ENCODE results near the gene SSR3. TPM values are rescaled to one million over a fixed set of nuclear protein-coding genes. Genes with fewer than 3 reads are reported as not detected.

Gene SSR3
- total RNA-seq, 1 donor from 2014 or later, result 217 TPM

DNA sequence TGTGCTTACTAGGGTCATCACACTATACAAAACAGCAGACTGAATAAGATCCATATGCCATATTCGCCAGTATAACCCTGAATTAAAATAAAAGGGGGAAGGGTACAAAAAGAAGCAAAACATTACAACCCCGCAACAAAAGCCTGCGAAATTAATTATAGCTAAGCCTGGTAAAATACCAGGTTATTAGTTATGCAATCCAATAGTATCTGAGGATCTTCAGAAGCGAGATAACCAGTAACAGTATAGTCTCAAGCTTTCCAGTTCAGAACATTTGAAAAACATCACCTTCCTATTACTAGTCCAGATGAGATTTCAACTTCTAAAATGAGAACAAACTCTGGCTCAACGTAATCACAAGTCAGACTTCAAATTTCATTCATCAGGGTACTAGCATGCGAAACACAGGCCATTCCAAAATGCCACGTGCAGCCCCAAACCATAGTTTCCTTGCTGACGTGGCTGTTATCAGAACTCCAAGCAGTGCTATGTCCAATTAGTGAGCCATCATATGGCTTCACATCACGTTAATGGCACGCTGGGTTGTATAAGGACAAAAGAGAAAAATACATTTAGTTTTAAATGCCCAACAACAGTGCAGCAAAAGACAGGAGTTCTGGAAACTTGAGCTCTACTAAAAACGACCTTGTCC is 1.1 kb downstream of the SSR3 start:
- no peak for DNase-seq (ENCODE audit: low read depth)

DNA sequence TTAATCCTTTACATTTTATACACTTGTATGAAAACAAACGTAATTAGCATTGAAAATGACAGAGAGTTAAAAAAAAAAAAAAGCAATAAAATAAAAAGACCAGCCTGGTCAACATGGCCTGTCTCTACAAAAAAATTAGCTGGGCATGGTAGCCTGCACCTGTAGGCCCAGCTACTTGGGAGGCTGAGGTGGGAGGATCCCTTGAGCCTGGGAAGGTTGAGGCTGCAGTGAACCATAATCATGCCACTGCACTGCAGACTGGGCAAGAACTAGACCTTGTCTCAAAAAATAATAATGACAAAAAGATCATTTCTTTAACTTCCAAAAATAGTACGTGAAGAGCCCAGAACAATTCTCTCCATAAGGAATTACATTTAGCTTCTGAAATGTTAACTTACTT is 1.9 kb downstream of the SSR3 start:
- no peak for DNase-seq (ENCODE audit: low read depth)
- Histone ChIP-seq H3K4me3 (ENCODE audit: low read depth, low read length) (no peak overlapping the region), H3K36me3 (ENCODE audit: control insufficient read depth, insufficient read depth, low read length) (no peaks in the 10 kb centered on the region)

More for the DNA sequence above, 1.1 kb downstream of the SSR3 start:
- no peaks in the 10 kb centered on the region for H3K36me3 ChIP-seq (ENCODE audit: control insufficient read depth, insufficient read depth, low read length)
- TF ChIP-seq, protein P1, sequence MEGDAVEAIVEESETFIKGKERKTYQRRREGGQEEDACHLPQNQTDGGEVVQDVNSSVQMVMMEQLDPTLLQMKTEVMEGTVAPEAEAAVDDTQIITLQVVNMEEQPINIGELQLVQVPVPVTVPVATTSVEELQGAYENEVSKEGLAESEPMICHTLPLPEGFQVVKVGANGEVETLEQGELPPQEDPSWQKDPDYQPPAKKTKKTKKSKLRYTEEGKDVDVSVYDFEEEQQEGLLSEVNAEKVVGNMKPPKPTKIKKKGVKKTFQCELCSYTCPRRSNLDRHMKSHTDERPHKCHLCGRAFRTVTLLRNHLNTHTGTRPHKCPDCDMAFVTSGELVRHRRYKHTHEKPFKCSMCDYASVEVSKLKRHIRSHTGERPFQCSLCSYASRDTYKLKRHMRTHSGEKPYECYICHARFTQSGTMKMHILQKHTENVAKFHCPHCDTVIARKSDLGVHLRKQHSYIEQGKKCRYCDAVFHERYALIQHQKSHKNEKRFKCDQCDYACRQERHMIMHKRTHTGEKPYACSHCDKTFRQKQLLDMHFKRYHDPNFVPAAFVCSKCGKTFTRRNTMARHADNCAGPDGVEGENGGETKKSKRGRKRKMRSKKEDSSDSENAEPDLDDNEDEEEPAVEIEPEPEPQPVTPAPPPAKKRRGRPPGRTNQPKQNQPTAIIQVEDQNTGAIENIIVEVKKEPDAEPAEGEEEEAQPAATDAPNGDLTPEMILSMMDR (IDR thresholded peaks at IDR 0.05; ENCODE audit: insufficient read depth, low read length, poor library complexity, severe bottlenecking), result no peak
- H3K4me3 ChIP-seq (ENCODE audit: low read depth, low read length), result peak overlapping the region; percentile 89
- no peaks in the 10 kb centered on the region for H3K27me3 ChIP-seq (ENCODE audit: control insufficient read depth, insufficient read depth, low read length)

DNA sequence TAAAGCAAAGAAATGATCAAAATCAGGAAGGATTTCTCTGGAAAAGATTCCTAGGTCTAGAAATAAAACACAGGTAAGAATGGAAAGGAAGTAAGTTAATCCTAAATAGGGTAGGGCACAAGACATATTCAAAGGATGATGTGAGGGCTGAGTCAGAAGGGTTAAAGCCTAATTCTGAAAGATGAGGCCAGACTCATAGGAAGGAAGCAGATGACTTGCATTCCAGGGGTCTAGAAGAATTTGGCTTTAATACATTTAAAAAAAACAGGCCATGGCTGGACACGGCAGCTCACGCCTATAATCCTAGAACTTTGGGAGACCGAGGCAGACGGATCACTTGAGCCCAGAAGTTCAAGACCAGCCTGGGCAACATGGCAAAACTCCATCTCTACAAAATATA is 3.2 kb downstream of the SSR3 start:
- no peaks in the 10 kb centered on the region for H3K27me3 ChIP-seq (ENCODE audit: control insufficient read depth, insufficient read depth, low read length)
- no peak overlapping the region for H3K4me3 ChIP-seq (ENCODE audit: low read depth, low read length)
- DNase-seq (ENCODE audit: low read depth), result peak; percentile 28
- H3K36me3 ChIP-seq (ENCODE audit: control insufficient read depth, insufficient read depth, low read length), result no peaks in the 10 kb centered on the region
- TF ChIP-seq, protein P1 (IDR thresholded peaks at IDR 0.05; ENCODE audit: insufficient read depth, low read length, poor library complexity, severe bottlenecking), result no peak

More for the DNA sequence above, 1.9 kb downstream of the SSR3 start:
- TF ChIP-seq, protein P1 (IDR thresholded peaks at IDR 0.05; ENCODE audit: insufficient read depth, low read length, poor library complexity, severe bottlenecking), result no peak
- no peaks in the 10 kb centered on the region for H3K27me3 ChIP-seq (ENCODE audit: control insufficient read depth, insufficient read depth, low read length)

GRCh38 chr3:156551261-156551660 is 3.7 kb downstream of the SSR3 start:
- DNase-seq (ENCODE audit: low read depth), result no peak
- TF ChIP-seq, protein P1 (IDR thresholded peaks at IDR 0.05; ENCODE audit: insufficient read depth, low read length, poor library complexity, severe bottlenecking), result no peak
- no peaks in the 10 kb centered on the region for H3K36me3 ChIP-seq (ENCODE audit: control insufficient read depth, insufficient read depth, low read length)
- no peaks in the 10 kb centered on the region for H3K27me3 ChIP-seq (ENCODE audit: control insufficient read depth, insufficient read depth, low read length)
- H3K4me3 ChIP-seq (ENCODE audit: low read depth, low read length), result no peak overlapping the region

- no peak for DNase-seq (ENCODE audit: low read depth)
- no peaks in the 10 kb centered on the region for H3K27me3 ChIP-seq (ENCODE audit: control insufficient read depth, insufficient read depth, low read length)
- H3K36me3 ChIP-seq (ENCODE audit: control insufficient read depth, insufficient read depth, low read length), result no peaks in the 10 kb centered on the region
- no peak overlapping the region for H3K4me3 ChIP-seq (ENCODE audit: low read depth, low read length)
- TF ChIP-seq, protein P1 (IDR thresholded peaks at IDR 0.05; ENCODE audit: insufficient read depth, low read length, poor library complexity, severe bottlenecking), result no peak
Measured at GRCh38 chr3:156548902-156549301, 6.0 kb downstream of the SSR3 start.
